ENCODE results near the gene NRF1.
A peak's percentile ranks its signal among the peaks of the same experiment; 100 is the strongest.

DNA sequence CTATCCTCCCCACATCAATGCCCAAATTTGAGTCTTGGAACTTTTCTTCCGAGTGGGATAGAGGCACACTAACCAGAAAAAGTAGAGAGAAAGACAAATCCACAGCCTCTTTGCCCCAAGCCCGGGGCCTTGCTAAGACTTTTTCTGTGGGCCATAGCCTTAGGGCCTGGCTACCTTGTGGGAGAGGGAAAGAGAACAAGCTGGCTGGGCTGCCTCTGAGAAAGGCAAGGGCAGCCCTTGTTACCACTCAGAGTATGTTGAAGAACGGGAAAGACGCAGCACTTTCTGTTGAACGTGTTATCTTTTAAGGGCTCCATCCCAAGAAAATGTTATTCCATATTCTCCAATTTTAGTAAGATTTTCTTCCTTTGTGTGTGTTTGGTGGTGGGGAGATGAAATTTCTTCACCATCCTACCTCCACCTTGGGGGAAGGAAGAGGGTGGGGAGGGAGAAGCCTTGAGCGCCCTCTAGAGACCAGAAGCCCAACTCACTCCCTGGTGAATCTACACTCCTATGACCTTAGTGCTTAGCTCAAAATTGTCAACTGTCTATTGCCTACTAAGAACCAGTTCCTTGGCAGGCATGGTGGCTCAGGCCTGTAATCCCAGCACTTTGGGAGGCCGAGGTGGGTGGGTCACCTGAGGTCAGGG is 3.9 kb upstream of the NRF1 start:
- TF ChIP-seq, protein P1, sequence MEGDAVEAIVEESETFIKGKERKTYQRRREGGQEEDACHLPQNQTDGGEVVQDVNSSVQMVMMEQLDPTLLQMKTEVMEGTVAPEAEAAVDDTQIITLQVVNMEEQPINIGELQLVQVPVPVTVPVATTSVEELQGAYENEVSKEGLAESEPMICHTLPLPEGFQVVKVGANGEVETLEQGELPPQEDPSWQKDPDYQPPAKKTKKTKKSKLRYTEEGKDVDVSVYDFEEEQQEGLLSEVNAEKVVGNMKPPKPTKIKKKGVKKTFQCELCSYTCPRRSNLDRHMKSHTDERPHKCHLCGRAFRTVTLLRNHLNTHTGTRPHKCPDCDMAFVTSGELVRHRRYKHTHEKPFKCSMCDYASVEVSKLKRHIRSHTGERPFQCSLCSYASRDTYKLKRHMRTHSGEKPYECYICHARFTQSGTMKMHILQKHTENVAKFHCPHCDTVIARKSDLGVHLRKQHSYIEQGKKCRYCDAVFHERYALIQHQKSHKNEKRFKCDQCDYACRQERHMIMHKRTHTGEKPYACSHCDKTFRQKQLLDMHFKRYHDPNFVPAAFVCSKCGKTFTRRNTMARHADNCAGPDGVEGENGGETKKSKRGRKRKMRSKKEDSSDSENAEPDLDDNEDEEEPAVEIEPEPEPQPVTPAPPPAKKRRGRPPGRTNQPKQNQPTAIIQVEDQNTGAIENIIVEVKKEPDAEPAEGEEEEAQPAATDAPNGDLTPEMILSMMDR (IDR thresholded peaks at IDR 0.05), result peak; percentile 80
- TF ChIP-seq POLR2AphosphoS5 (IDR thresholded peaks at IDR 0.05; ENCODE audit: low read depth, low read length) (no peak), TCF7L2 (IDR thresholded peaks at IDR 0.05; ENCODE audit: low read depth, low read length) (no peak), SIN3A (IDR thresholded peaks at IDR 0.05; ENCODE audit: borderline replicate concordance, insufficient read depth, low read depth, low read length) (no peak)
- TF ChIP-seq, protein P2, sequence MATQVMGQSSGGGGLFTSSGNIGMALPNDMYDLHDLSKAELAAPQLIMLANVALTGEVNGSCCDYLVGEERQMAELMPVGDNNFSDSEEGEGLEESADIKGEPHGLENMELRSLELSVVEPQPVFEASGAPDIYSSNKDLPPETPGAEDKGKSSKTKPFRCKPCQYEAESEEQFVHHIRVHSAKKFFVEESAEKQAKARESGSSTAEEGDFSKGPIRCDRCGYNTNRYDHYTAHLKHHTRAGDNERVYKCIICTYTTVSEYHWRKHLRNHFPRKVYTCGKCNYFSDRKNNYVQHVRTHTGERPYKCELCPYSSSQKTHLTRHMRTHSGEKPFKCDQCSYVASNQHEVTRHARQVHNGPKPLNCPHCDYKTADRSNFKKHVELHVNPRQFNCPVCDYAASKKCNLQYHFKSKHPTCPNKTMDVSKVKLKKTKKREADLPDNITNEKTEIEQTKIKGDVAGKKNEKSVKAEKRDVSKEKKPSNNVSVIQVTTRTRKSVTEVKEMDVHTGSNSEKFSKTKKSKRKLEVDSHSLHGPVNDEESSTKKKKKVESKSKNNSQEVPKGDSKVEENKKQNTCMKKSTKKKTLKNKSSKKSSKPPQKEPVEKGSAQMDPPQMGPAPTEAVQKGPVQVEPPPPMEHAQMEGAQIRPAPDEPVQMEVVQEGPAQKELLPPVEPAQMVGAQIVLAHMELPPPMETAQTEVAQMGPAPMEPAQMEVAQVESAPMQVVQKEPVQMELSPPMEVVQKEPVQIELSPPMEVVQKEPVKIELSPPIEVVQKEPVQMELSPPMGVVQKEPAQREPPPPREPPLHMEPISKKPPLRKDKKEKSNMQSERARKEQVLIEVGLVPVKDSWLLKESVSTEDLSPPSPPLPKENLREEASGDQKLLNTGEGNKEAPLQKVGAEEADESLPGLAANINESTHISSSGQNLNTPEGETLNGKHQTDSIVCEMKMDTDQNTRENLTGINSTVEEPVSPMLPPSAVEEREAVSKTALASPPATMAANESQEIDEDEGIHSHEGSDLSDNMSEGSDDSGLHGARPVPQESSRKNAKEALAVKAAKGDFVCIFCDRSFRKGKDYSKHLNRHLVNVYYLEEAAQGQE (IDR thresholded peaks at IDR 0.05; ENCODE audit: insufficient read depth in 1 of 2, low read depth in 2 of 2, low read length in 1 of 2), result no peak
